ENCODE measurements around the gene GNB1.
"Not testable (repeated sequence)": the region's sequence is repeated elsewhere in the genome, so short reads cannot be mapped to it uniquely, and the experiment has no call there.

Gene GNB1

DNA sequence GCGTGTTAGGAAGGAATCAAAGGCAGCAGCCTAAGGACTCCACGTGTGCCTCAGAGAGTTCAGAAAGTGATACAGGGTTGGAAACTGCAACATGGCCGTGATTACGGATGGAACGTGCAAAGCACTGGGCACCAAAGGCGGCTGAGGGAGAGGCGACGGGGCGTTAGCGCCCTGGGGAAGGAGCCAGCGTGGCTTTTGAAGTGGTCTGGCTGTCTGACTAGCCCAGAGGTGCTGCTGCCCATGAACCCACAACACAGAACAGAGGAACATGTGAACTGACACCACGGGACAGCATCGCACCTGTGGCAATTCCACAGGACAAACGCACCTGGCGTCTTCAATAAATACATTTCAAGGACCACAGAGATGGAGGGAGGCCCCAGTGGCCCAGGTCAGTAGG is 46.2 kb upstream of the GNB1 start:
- TF ChIP-seq, protein P1, sequence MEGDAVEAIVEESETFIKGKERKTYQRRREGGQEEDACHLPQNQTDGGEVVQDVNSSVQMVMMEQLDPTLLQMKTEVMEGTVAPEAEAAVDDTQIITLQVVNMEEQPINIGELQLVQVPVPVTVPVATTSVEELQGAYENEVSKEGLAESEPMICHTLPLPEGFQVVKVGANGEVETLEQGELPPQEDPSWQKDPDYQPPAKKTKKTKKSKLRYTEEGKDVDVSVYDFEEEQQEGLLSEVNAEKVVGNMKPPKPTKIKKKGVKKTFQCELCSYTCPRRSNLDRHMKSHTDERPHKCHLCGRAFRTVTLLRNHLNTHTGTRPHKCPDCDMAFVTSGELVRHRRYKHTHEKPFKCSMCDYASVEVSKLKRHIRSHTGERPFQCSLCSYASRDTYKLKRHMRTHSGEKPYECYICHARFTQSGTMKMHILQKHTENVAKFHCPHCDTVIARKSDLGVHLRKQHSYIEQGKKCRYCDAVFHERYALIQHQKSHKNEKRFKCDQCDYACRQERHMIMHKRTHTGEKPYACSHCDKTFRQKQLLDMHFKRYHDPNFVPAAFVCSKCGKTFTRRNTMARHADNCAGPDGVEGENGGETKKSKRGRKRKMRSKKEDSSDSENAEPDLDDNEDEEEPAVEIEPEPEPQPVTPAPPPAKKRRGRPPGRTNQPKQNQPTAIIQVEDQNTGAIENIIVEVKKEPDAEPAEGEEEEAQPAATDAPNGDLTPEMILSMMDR (IDR thresholded peaks at IDR 0.05; ENCODE audit: low read depth, low read length): no peak
- no peak overlapping the region for H3K4me3 ChIP-seq (ENCODE audit: low read depth, low read length)

DNA sequence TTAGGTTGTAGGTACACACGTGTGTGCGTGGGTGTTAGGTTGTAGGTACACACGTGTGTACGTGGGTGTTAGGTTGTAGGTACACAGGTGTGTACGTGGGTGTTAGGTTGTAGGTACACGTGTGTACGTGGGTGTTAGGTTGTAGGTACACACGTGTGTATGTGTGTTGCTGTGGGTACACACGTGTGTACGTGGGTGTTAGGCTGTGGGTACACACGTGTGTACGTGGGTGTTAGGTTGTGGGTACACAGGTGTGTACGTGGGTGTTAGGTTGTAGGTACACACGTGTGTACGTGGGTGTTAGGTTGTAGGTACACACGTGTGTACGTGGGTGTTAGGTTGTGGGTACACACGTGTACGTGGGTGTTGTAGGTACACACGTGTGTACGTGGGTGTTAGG is 44.0 kb upstream of the GNB1 start:
- not testable (repeated sequence) for H3K4me3 ChIP-seq (ENCODE audit: low read depth, low read length)

DNA sequence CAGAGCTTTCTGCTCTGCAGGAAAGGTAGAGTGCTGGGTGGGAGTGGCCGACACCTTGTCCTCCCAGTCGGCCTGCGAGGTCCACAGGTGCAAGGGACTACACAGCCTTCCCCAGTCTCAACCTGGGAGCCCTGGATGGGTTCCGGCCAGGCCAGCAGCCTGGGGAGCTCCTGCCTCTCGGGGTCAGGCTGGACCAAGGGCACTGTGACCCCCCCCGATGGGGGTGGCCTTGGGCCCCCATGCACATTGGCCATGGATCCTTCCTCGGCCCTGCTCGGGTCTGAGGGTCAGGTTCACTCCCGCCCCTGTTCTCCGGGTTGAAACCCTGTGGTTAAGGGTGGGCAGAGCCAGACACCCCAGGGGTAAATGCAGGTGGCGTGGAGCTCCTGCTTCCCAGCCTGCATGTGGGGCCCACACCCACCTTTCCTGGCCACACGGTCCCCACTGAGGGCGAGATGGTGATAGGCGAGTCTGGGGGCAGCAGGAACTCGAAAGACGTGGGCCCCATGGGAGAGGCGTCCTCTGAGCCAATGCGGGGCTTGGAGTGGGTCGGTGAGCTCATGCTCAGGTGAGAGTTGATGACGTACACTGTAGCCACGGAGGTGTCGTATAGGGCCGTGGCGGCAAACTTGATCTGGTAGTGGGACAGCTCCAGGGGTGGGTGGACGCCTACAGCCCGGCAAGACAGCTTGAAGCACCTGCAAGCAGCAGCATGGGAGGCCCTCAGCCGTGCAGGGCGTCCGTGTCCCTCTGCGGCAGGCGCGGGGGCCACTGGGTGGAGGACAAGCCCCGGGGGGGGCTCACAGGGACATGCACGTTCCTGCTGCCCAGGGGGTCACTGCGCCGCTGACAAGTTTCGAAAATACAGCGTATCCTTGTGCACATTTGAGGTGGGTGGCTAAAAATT is 39.0 kb upstream of the GNB1 start:
- TF ChIP-seq, protein P1 (IDR thresholded peaks at IDR 0.05; ENCODE audit: low read depth, low read length): no peak
- no peak overlapping the region for H3K4me3 ChIP-seq (ENCODE audit: low read depth, low read length)

DNA sequence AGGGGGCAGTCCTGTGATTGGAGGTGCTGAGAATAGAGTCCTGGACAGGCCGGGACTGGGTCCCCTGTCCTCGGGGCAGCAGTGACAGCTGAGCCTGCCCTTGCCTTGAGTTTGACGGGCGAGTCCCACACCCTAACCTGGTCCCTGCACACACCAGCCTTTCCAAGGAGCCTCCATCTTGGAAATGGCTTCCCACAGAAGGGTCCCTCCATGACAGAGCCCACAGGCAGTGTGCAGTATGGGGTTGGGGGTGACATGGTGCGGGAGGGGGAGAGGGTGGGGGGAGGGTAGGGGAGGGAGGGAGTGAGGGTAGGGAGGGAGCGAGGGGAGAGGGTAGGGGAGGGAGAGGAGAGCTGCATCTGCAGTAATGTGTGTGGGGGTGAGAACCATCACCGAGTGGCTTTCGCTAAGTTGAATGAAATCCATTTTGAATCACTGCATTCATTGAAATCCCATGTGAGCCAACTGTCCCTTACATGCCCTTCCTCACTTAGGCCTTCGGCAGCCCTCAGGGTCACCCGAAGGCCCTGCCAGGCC is 38.3 kb upstream of the GNB1 start:
- TF ChIP-seq, protein P1 (IDR thresholded peaks at IDR 0.05; ENCODE audit: low read depth, low read length): no peak
- H3K4me3 ChIP-seq (ENCODE audit: low read depth, low read length): no peak overlapping the region

DNA sequence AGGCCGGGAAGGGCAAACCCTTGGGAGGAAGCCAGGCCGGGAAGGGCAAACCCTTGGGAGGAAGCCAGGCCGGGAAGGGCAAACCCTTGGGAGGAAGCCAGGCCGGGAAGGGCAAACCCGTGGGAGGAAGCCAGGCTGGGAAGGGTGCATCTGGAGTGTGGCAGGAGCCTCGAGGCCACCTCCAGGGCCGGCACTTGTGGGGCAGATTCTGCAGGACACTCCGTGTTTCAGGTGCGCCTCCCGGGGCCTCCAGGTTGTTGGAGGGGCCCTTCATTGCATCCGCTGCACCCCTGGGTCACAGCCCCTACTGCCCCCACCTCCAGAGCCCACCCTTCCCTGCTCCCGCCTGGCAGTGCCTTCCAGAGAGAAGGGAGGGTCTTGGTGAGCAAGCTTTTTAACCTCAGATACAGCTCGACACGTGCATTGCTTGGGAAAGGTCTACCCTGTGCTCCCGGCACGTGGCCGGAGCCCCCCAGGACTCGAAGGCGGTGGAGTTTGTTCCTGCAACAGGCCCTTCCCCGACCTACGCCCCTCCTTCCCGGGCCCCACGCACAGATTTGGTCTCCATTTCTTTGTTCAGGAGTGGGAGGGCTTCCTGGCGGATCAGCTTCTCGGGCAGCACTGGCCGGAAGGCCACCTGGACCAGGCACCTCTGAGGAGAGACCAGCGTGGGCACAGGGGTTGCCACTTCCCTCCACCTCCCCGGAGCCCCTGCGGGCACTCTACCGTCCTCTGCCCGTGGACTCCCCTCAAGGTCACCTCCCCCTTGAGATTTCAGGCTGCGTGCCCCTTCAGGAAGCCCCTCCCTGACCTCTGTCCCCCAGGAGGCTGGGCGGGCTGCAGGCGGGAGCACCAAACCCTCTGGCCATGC is 37.6 kb upstream of the GNB1 start:
- no peak overlapping the region for H3K4me3 ChIP-seq (ENCODE audit: low read depth, low read length)
- TF ChIP-seq, protein P1 (IDR thresholded peaks at IDR 0.05; ENCODE audit: low read depth, low read length): no peak

DNA sequence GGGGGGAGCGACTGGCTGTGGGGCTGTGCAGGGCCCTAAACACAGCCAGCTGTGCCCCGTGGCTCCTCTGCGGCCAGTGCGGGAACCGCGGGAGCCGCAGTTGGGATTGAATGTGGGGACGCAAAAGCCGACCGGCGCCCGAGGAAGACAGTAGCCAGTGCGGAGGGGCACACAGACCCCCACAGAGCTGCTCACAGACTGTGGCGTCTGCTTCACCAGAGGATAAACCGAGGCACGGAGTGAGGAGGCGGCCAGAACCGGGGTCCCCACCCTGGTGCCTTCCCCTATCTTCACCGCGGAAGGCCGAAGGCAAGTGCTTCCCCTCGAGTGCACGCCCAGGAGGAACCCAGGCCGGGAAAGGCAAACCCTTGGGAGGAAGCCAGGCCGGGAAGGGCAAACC is 36.9 kb upstream of the GNB1 start:
- TF ChIP-seq, protein P1 (IDR thresholded peaks at IDR 0.05; ENCODE audit: low read depth, low read length): no peak
- no peak overlapping the region for H3K4me3 ChIP-seq (ENCODE audit: low read depth, low read length)

DNA sequence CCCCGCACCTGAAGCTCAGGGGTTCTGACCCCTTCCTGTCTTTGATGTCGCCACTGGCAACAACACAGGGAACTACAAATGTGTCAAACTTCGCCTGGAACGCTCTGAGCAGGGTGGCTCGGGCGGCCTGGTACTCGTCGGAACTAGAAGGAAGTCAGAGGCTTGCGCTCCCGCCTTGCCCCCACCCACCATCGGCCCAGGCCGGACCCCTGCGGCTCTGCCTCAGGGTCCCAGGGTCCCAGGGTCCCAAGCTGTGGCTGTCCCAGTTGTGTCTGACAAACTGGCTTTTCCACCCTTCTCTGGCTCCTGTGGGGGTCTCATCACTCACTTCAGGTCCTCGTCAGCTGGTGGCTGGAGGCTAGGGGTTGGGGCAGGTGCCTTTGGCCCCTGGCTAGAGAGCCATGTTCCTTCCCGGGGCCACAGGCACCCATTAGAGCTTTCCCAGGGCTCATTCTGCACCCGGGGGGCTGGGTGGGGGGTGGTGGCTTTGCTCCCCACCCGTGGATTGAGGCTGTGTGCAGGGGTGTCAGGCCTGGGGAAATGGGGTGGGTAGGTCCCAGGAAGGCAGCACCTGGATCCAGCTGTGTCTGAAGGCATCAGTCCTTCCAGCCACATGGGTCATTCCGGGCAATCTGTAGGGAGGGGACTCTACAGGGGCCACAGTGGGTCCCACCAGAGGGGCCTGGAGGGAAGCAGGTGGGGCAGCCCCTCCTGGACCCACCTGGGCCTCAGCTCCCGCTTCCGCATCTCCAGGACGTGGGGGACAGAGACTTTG is 36.2 kb upstream of the GNB1 start:
- TF ChIP-seq, protein P1 (IDR thresholded peaks at IDR 0.05; ENCODE audit: low read depth, low read length): no peak

More for the DNA sequence above, 36.2 kb upstream of the GNB1 start:
- H3K4me3 ChIP-seq (ENCODE audit: low read depth, low read length): no peak overlapping the region

Measured in WI38 (cell line).